ENCODE data around the gene ANGPTL4. TPM values are rescaled to one million over a fixed set of nuclear protein-coding genes. Genes with fewer than 3 reads are reported as not detected.

The ANGPTL4 gene
- total RNA-seq, 1 donor from 2014 or later, result 6.3 TPM

DNA sequence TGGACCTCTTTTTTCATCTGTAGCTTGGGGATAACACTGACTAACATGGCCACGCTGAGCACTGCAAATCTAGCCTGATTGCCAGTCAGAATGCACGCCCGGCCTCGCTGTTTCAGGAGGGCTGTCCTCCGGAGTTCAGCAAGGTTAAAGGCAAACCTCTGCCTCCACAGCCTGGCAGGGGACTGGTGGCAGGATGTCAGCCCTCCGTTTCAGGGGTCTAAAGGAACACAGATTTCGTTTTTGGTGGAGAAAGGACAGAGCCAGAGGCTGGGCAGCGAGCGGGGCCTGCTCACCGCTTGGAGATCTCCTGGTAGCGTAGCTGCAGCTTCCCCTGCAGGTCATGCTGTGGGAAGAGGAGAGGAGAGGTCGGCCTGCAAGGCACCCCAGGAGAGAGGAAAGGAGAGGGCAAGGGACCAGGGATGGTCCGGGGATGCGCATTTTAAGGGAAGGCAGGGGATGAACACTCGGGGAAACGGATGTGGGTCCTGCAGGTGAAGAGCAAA, 43.3 kb upstream of the ANGPTL4 start:
- Histone ChIP-seq H3K36me3 (peaks cover 28% of the 10 kb centered on the region), H3K27ac (peak overlapping the region; percentile 97), H3K27me3 (no peaks in the 10 kb centered on the region), H3K4me1 (peaks cover 38% of the 10 kb centered on the region), H3K4me3 (peak overlapping the region; percentile 83), H3K9me3 (no peaks in the 10 kb centered on the region)
- ATAC-seq (peak; percentile 2), DNase-seq (no peak)
- TF ChIP-seq, protein P1, sequence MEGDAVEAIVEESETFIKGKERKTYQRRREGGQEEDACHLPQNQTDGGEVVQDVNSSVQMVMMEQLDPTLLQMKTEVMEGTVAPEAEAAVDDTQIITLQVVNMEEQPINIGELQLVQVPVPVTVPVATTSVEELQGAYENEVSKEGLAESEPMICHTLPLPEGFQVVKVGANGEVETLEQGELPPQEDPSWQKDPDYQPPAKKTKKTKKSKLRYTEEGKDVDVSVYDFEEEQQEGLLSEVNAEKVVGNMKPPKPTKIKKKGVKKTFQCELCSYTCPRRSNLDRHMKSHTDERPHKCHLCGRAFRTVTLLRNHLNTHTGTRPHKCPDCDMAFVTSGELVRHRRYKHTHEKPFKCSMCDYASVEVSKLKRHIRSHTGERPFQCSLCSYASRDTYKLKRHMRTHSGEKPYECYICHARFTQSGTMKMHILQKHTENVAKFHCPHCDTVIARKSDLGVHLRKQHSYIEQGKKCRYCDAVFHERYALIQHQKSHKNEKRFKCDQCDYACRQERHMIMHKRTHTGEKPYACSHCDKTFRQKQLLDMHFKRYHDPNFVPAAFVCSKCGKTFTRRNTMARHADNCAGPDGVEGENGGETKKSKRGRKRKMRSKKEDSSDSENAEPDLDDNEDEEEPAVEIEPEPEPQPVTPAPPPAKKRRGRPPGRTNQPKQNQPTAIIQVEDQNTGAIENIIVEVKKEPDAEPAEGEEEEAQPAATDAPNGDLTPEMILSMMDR (IDR thresholded peaks at IDR 0.05), result no peak
- intact Hi-C loops (cut with DNase I), result no loop called here

DNA sequence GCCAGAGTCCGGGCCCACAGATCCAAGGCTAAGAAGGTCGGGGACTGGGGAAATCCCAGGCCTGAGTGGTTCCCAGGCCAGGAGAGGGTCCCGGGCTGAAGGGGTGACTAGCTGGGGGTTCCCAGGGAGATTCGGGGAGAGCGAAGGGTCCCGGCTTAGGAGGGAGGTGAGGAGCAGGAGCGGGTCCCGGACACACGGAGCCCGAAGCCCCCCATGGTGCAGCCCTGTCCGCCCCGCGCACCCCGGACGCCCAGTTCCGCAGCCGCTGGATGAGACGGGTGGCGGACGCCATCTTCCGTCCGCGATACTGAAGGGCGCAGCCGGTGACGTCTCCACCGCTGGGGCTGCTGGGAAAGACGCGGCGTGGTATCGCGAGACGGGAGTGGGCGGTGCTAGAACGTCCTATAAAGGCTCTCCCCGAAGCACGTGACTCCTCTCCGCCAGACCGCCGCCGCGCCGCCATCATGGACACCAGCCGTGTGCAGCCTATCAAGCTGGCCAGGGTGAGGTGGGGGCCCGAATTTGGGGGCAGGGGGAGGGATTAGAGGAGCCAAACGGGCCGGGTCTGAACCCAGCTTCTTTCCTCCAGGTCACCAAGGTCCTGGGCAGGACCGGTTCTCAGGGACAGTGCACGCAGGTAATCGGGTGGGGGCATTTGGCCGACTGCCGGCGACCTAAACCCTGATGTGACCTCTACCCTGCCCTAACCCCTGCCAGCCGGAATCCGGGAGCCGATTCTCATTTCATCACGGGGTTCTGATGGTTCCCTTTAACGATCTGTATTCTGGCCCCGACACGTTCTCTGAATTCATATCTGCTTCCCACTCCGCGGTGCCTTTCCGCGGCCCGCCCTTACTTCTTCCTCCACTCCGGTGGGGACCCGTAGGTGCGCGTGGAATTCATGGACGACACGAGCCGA, 42.6 kb upstream of the ANGPTL4 start, which contains the start of the genes NDUFA7 and RPS28:
NDUFA7 (minus strand) TSS at position 309 of the 919 bp plus-strand sequence; CDS start at position 292, 17 bp downstream.
RPS28 (plus strand) TSS at position 430 of the 919 bp plus-strand sequence; CDS start at position 465, 35 bp downstream.
- TF ChIP-seq, protein P1 (IDR thresholded peaks at IDR 0.05), result peak; percentile 40
- Histone ChIP-seq H3K4me3 (peak within 1 kb of the TSS; percentile 83), H3K36me3 (peaks cover 24% of the 10 kb centered on the region), H3K27me3 (no peaks in the 10 kb centered on the region), H3K4me1 (peaks cover 38% of the 10 kb centered on the region), H3K9me3 (no peaks in the 10 kb centered on the region), H3K27ac (peak within 1 kb of the TSS; percentile 97)
- peak; percentile 98 for DNase-seq
- ATAC-seq, result peak; percentile 95
- intact Hi-C loops (cut with DNase I), result no loop called here

DNA sequence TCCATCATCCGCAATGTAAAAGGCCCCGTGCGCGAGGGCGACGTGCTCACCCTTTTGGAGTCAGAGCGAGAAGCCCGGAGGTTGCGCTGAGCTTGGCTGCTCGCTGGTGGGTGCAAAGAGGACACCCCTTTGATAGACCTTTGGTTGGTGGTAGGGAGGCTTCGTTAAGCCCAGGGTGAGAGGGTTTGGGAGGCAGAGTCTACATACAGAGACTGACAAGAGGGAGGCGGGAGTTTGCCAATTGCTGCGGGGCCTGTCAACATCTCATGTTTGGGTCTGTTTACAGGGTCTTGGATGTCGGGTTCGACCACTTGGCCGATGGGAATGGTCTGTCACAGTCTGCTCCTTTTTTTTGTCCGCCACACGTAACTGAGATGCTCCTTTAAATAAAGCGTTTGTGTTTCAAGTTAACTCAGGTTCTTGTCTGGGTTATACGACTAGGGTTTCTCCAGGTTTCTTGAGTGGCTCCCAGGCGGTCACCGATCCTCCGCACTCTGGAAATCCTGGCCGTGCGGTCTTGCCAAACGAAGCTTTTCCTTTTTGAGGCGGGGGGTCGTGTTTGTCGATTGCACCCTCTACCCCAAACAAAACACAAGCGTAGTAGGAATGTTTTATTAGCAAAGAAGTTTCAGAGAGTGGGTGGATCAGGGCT, 41.8 kb upstream of the ANGPTL4 start:
- intact Hi-C loops (cut with DNase I), result no loop called here
- H3K4me1 ChIP-seq, result peaks cover 37% of the 10 kb centered on the region
- H3K9me3 ChIP-seq, result no peaks in the 10 kb centered on the region
- H3K36me3 ChIP-seq, result peaks cover 24% of the 10 kb centered on the region
- ATAC-seq, result no peak
- H3K4me3 ChIP-seq, result peak overlapping the region; percentile 83
- peak overlapping the region; percentile 97 for H3K27ac ChIP-seq
- TF ChIP-seq, protein P1 (IDR thresholded peaks at IDR 0.05), result no peak
- H3K27me3 ChIP-seq, result no peaks in the 10 kb centered on the region
- DNase-seq, result no peak

DNA sequence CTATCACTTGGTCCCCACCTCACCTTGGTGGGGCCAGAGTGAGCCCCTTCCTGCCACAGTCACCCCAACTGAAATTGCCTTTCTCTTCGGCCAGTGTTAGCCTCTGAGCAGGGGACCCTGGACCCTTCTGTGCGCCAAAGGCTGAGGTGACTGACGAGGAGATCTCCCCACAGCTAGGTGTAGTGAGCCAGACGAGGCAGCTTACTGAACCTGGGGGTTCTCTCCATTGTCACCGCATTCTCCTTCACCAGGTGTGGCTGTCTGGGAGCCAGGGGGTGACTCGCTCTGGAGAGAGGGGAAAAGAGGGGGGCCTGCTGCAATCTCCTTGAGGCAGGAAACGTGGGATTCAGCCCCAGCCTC, 41.3 kb upstream of the ANGPTL4 start:
- Histone ChIP-seq H3K27ac (peak overlapping the region; percentile 97), H3K4me1 (peaks cover 33% of the 10 kb centered on the region), H3K9me3 (no peaks in the 10 kb centered on the region), H3K36me3 (peaks cover 24% of the 10 kb centered on the region), H3K4me3 (peak overlapping the region; percentile 83), H3K27me3 (no peaks in the 10 kb centered on the region)
- intact Hi-C loops (cut with DNase I), result no loop called here
- TF ChIP-seq, protein P1 (IDR thresholded peaks at IDR 0.05), result no peak
- ATAC-seq (no peak), DNase-seq (no peak)

DNA sequence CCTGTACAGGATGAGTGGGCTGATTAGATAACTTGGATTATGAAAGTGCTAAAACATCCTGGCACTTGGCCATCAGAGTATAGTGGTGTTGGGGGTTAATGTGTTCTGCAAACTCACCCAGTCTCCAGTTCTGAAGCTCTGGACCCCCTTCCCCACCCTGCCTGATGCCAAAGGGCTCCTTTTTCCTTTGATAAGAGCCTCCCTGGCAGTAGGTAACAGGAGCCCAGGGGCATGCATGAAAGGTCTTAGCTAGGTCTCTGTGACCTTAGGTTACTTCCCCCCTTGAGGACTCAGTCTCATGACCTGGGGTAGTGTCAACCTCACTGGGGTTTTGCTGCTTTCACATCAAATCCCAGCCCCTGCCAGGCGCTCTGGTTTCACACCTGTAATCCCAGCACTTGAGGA, 40.2 kb upstream of the ANGPTL4 start:
- no peak for ATAC-seq
- no peak for DNase-seq
- TF ChIP-seq, protein P1 (IDR thresholded peaks at IDR 0.05), result no peak
- H3K9me3 ChIP-seq, result no peaks in the 10 kb centered on the region
- peaks cover 33% of the 10 kb centered on the region for H3K4me1 ChIP-seq
- no peak overlapping the region for H3K4me3 ChIP-seq
- H3K36me3 ChIP-seq, result peaks cover 24% of the 10 kb centered on the region
- intact Hi-C loops (cut with DNase I), result no loop called here
- no peaks in the 10 kb centered on the region for H3K27me3 ChIP-seq
- no peak overlapping the region for H3K27ac ChIP-seq
